ENCODE data around the gene CEBPB. TPM values are rescaled to one million over a fixed set of nuclear protein-coding genes. Genes with fewer than 3 reads are reported as not detected.

Gene CEBPB
- total and polyA plus RNA-seq, 2 donors (not counting 1 experiment from before 2014, with no cell fraction given): 21.0 to 106 TPM

DNA sequence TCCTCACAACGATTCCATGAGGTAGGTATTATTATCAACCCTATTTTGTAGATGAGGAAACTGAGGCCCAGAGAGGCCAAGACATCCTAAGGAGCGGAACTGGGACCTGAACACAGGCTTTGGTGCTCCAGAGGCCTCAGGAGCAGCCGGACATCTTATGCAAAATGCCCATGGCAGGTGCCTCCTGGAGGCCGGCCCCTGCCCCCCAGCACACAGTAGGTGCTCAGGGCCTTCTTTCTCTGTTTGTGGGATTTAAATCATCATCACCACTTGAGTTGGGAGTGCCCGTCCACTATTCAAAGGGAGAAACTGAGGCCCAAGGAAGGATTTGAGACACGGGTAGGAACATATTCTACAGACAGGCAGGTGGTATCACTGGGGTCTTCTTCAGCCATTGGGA is 41.2 kb downstream of the CEBPB start:
- H3K9me3 ChIP-seq (ENCODE audit: control insufficient read depth, insufficient read depth, low read depth, low read length): no peaks in the 10 kb centered on the region
- no peaks in the 10 kb centered on the region for H3K79me2 ChIP-seq (ENCODE audit: control insufficient read depth, insufficient read depth, low read length)
- H3K27me3 ChIP-seq (ENCODE audit: control insufficient read depth, insufficient read depth, low read length): no peaks in the 10 kb centered on the region
- no peaks in the 10 kb centered on the region for H3K36me3 ChIP-seq (ENCODE audit: control insufficient read depth, insufficient read depth, low read length)
- H2AFZ ChIP-seq (ENCODE audit: low read length): no peak overlapping the region
- H3K9ac ChIP-seq (ENCODE audit: insufficient read depth, low read length): no peak overlapping the region
- no peak for TF ChIP-seq EZH2 (IDR thresholded peaks at IDR 0.05; ENCODE audit: low read length, missing control alignments)
- TF ChIP-seq, protein P1, sequence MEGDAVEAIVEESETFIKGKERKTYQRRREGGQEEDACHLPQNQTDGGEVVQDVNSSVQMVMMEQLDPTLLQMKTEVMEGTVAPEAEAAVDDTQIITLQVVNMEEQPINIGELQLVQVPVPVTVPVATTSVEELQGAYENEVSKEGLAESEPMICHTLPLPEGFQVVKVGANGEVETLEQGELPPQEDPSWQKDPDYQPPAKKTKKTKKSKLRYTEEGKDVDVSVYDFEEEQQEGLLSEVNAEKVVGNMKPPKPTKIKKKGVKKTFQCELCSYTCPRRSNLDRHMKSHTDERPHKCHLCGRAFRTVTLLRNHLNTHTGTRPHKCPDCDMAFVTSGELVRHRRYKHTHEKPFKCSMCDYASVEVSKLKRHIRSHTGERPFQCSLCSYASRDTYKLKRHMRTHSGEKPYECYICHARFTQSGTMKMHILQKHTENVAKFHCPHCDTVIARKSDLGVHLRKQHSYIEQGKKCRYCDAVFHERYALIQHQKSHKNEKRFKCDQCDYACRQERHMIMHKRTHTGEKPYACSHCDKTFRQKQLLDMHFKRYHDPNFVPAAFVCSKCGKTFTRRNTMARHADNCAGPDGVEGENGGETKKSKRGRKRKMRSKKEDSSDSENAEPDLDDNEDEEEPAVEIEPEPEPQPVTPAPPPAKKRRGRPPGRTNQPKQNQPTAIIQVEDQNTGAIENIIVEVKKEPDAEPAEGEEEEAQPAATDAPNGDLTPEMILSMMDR (conservative IDR thresholded peaks at IDR 0.05 in 1 of 2, IDR thresholded peaks at IDR 0.05 in 1 of 2; ENCODE audit: low read depth in 1 of 2, low read length in 2 of 2): no peak
- no peak overlapping the region for H3K4me3 ChIP-seq (replicated peaks in 1 of 4; ENCODE audit: control extremely low read depth in 1 of 4, insufficient read depth in 1 of 4, low read depth in 3 of 4, low read length in 4 of 4)
- no peaks in the 10 kb centered on the region for H4K20me1 ChIP-seq (ENCODE audit: control insufficient read depth, extremely low read depth, insufficient read depth, low read length)
- H3K4me2 ChIP-seq (ENCODE audit: extremely low read depth, insufficient read depth, low read length): no peak overlapping the region
- no peak overlapping the region for H3K27ac ChIP-seq (ENCODE audit: insufficient read depth, low read length)
- peaks cover 3% of the 10 kb centered on the region for H3K4me1 ChIP-seq (ENCODE audit: control insufficient read depth, extremely low read depth, insufficient read depth, low read length)
- no peak for DNase-seq (ENCODE audit: low read depth in 2 of 2)

- Histone ChIP-seq H2AFZ (ENCODE audit: low read length) (no peak overlapping the region), H3K36me3 (ENCODE audit: control insufficient read depth, insufficient read depth, low read length) (no peaks in the 10 kb centered on the region), H3K4me2 (ENCODE audit: extremely low read depth, insufficient read depth, low read length) (no peak overlapping the region), H3K79me2 (ENCODE audit: control insufficient read depth, insufficient read depth, low read length) (no peaks in the 10 kb centered on the region), H3K27me3 (ENCODE audit: control insufficient read depth, insufficient read depth, low read length) (no peaks in the 10 kb centered on the region), H3K4me3 (replicated peaks in 1 of 4; ENCODE audit: control extremely low read depth in 1 of 4, insufficient read depth in 1 of 4, low read depth in 3 of 4, low read length in 4 of 4) (no peak overlapping the region), H3K27ac (ENCODE audit: insufficient read depth, low read length) (no peak overlapping the region), H3K4me1 (ENCODE audit: control insufficient read depth, extremely low read depth, insufficient read depth, low read length) (no peaks in the 10 kb centered on the region), H4K20me1 (ENCODE audit: control insufficient read depth, extremely low read depth, insufficient read depth, low read length) (no peaks in the 10 kb centered on the region), H3K9ac (ENCODE audit: insufficient read depth, low read length) (no peak overlapping the region), H3K9me3 (ENCODE audit: control insufficient read depth, insufficient read depth, low read depth, low read length) (no peaks in the 10 kb centered on the region)
- TF ChIP-seq EZH2 (IDR thresholded peaks at IDR 0.05; ENCODE audit: low read length, missing control alignments): no peak
- DNase-seq (ENCODE audit: low read depth in 2 of 2): no peak
Observed at GRCh38 chr20:50232651-50233324, 42.2 kb downstream of the CEBPB start.

GRCh38 chr20:50233325-50234212 is 42.9 kb downstream of the CEBPB start:
- Histone ChIP-seq H3K9me3 (ENCODE audit: control insufficient read depth, insufficient read depth, low read depth, low read length) (no peaks in the 10 kb centered on the region), H3K4me3 (replicated peaks in 1 of 4; ENCODE audit: control extremely low read depth in 1 of 4, insufficient read depth in 1 of 4, low read depth in 3 of 4, low read length in 4 of 4) (no peak overlapping the region), H3K4me1 (ENCODE audit: control insufficient read depth, extremely low read depth, insufficient read depth, low read length) (no peaks in the 10 kb centered on the region), H3K4me2 (ENCODE audit: extremely low read depth, insufficient read depth, low read length) (no peak overlapping the region), H3K79me2 (ENCODE audit: control insufficient read depth, insufficient read depth, low read length) (no peaks in the 10 kb centered on the region), H3K27ac (ENCODE audit: insufficient read depth, low read length) (no peak overlapping the region), H4K20me1 (ENCODE audit: control insufficient read depth, extremely low read depth, insufficient read depth, low read length) (no peaks in the 10 kb centered on the region), H2AFZ (ENCODE audit: low read length) (no peak overlapping the region), H3K36me3 (ENCODE audit: control insufficient read depth, insufficient read depth, low read length) (no peaks in the 10 kb centered on the region), H3K9ac (ENCODE audit: insufficient read depth, low read length) (no peak overlapping the region), H3K27me3 (ENCODE audit: control insufficient read depth, insufficient read depth, low read length) (no peaks in the 10 kb centered on the region)
- no peak for TF ChIP-seq EZH2 (IDR thresholded peaks at IDR 0.05; ENCODE audit: low read length, missing control alignments)
- TF ChIP-seq, protein P1 (conservative IDR thresholded peaks at IDR 0.05 in 1 of 2, IDR thresholded peaks at IDR 0.05 in 1 of 2; ENCODE audit: low read depth in 1 of 2, low read length in 2 of 2): no peak
- no peak for DNase-seq (ENCODE audit: low read depth in 2 of 2)

All from fibroblast of lung (primary cell).